ENCODE results near the gene ENC1. TPM values are rescaled to one million over a fixed set of nuclear protein-coding genes. Genes with fewer than 3 reads are reported as not detected.
A peak's percentile ranks its signal among the peaks of the same experiment; 100 is the strongest.

Gene ENC1
- 100 to 1,000 TPM in 1 of 2 donors, 10 to 100 TPM in 1; 89.7 to 153 TPM for total RNA-seq
- polyA plus RNA-seq (ENCODE audit: insufficient read depth, low read depth, low replicate concordance), result 28.3 TPM
- long read RNA-seq, donor 1, full-length matches to known transcripts, result 23 of 56 reads
- long read RNA-seq, donor 1, partial matches to known transcripts, result 33 of 56 reads
- long read RNA-seq, donor 1, other reads (novel, unspliced or antisense), result 0 of 56 reads
- long read RNA-seq, donor 2, full-length matches to known transcripts, result 17 of 44 reads
- long read RNA-seq, donor 2, partial matches to known transcripts, result 27 of 44 reads
- long read RNA-seq, donor 2, other reads (novel, unspliced or antisense), result 0 of 44 reads

- H3K9me3 ChIP-seq, result no peaks in the 10 kb centered on the region
- peak within 1 kb of the TSS; percentile 91 for H3K27ac ChIP-seq
- WGBS, 2 donors, result 1% methylated on average over 27 to 59 of the region's 59 CpGs
- no peak for TF ChIP-seq POLR2A (IDR thresholded peaks at IDR 0.05)
- peak; percentile 36 to 74 (median 70) for TF ChIP-seq CTCF (IDR thresholded peaks at IDR 0.05)
- H3K27me3 ChIP-seq, result no peaks in the 10 kb centered on the region
- intact Hi-C loops (cut with DNase I; ENCODE audit: low total_unique reads), result loop anchor here (5.0 kb wide), 2 partner anchors 603 to 738 kb away; no protein-coding TSS in a partner anchor
- DNase-seq, result peak; percentile 90
- H3K4me3 ChIP-seq, result peak within 1 kb of the TSS; percentile 81 to 95
- H3K36me3 ChIP-seq (ENCODE audit: low read depth, missing control alignments), result no peaks in the 10 kb centered on the region
- H3K4me1 ChIP-seq, result peaks cover 2% of the 10 kb centered on the region
Observed at GRCh38 chr5:74640450-74640953, at the start of gene ENC1. ENC1 (minus strand) TSS chr5:74640728; CDS start chr5:74636485, 4,243 bp downstream.

- no peak for DNase-seq
- Histone ChIP-seq H3K36me3 (ENCODE audit: low read depth, missing control alignments) (no peaks in the 10 kb centered on the region), H3K4me3 (no peak overlapping the region), H3K27me3 (no peaks in the 10 kb centered on the region), H3K27ac (no peak overlapping the region), H3K9me3 (no peaks in the 10 kb centered on the region), H3K4me1 (peaks cover 6% of the 10 kb centered on the region)
- TF ChIP-seq CTCF (IDR thresholded peaks at IDR 0.05) (no peak), POLR2A (IDR thresholded peaks at IDR 0.05) (no peak)
- intact Hi-C loops (cut with DNase I; ENCODE audit: low total_unique reads), result no loop called here
- WGBS, 2 donors, result 77 to 87% methylated on average over 5 of the region's 5 CpGs
Observed at GRCh38 chr5:74686962-74687751, 46.6 kb upstream of the ENC1 start.

- peak; percentile 26 for DNase-seq
- WGBS, 2 donors, result 27 to 51% methylated on average over 10 of the region's 10 CpGs
- Histone ChIP-seq H3K27me3 (no peaks in the 10 kb centered on the region), H3K27ac (peak overlapping the region; percentile 73 to 83), H3K4me3 (peak overlapping the region; percentile 86 to 87), H3K36me3 (ENCODE audit: low read depth, missing control alignments) (no peaks in the 10 kb centered on the region), H3K9me3 (no peaks in the 10 kb centered on the region), H3K4me1 (peaks cover 6% of the 10 kb centered on the region)
- TF ChIP-seq CTCF (IDR thresholded peaks at IDR 0.05) (no peak), POLR2A (IDR thresholded peaks at IDR 0.05) (no peak)
- intact Hi-C loops (cut with DNase I; ENCODE audit: low total_unique reads), result no loop called here
Observed at GRCh38 chr5:74685979-74686631, 45.6 kb upstream of the ENC1 start.

- intact Hi-C loops (cut with DNase I; ENCODE audit: low total_unique reads), result no loop called here
- WGBS, 2 donors, result 4 to 14% methylated on average over 17 to 71 of the region's 78 CpGs
- peak within 1 kb of the TSS; percentile 86 to 87 for H3K4me3 ChIP-seq
- peak within 1 kb of the TSS; percentile 73 to 83 for H3K27ac ChIP-seq
- DNase-seq, result peak; percentile 93
- peaks cover 6% of the 10 kb centered on the region for H3K4me1 ChIP-seq
- TF ChIP-seq POLR2A (IDR thresholded peaks at IDR 0.05) (peak; percentile 43), CTCF (IDR thresholded peaks at IDR 0.05) (no peak)
- H3K9me3 ChIP-seq, result no peaks in the 10 kb centered on the region
- no peaks in the 10 kb centered on the region for H3K36me3 ChIP-seq (ENCODE audit: low read depth, missing control alignments)
- no peaks in the 10 kb centered on the region for H3K27me3 ChIP-seq
Observed at GRCh38 chr5:74684900-74685851, 44.6 kb upstream of the ENC1 start, which contains the start of gene HEXB. HEXB (plus strand) TSS chr5:74685233; CDS start chr5:74685261, 28 bp downstream.
